GM18861 (cell line): ENCODE data around the gene NECTIN1.
A peak's percentile ranks its signal among the peaks of the same experiment; 100 is the strongest.

Source experiments
- ATAC-seq: cut with Tn5 transposase; IDR thresholded peaks from one replicate; pipeline ENCODE4 v1.9.1; 2021; ENCODE audit not compliant: unreplicated experiment

NECTIN1 gene

DNA sequence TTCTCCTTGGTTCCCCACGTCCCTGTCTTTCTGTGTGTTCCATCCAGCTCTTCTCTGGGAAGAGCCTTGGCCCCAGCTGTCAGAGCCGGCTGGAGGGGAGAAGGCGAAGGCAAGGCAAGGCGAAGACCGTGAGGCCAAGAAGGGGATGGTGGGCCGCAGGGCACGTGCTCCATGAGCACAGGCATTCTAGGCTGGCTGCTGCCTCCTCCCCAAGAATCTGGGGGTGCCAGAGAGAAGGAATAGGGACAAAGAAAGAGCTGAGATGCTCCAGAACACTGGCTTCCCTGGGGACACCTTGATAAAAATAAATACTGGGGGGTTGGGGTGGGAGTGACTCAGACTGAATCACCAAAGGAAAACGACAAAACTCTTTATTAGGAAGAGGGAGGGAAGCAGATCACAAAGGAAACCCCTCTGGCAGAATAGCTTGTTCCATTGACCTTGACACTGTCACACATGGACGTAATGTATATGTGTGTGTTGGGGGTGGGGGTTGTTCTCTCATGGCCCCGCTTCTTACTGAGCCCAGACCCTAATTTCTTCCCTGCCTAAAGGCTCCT lies 52.5 kb downstream of the NECTIN1 start:
- ATAC-seq: no peak

GRCh38 chr11:119673759-119674336 lies 55.2 kb downstream of the NECTIN1 start:
- ATAC-seq: peak; percentile 74

DNA sequence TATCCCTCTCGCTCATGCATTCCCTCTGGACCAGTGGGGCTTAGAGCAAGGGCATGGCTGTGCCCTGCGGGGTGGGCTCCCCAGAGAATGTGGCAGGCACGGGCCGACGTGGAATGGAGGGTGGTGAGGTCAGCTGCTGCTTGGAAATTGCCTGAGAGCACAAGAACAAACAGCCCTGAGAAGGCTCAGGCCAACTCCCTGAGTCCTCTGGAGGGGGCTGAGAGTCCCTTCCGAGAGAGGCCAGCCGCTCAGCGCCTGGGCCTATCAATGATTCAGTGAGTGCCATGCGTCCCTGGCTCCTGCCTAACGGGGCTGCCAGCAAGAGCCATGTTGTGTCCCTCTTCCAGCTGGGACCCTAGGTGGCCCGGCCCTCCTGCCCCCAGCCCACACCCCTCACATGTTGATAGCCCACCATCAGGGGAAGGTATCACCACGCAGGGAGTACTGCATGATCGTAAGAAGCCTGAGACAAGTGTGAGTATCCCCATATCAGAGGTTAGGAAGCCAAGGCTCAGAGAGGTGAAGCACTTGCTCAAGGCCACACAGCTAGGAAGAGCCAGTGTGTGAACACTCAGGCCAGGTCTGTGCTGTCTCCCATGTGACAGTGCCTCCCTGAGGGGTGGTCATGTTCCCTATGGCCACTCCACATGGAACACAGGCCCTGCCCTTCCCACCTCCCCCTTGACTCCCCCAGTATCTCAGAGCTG lies 55.8 kb downstream of the NECTIN1 start:
- ATAC-seq: no peak

- ATAC-seq: no peak
These were observed 56.4 kb downstream of the NECTIN1 start for GRCh38 chr11:119672597-119672996.

DNA sequence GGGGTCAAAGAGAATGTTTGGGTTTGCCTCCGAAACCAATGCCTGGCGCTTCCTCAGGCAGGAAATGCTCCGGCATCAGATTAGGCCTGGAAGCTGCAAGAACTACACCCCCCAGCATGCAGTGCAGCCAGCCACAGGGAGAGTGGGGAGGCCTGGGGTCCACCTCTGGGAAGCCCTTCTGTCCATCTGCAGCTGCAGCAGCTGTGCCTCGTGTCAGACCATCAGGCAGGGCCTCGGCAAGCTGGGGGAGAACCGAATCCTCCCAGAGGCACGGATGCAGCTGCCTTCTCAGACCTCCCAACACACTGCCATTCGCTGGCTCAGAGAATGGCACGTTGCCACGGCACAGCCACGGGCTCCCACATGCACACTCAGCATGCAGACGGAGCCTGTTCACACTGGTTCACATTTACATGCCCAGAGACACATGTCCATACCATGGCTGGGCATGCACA lies 57.4 kb downstream of the NECTIN1 start:
- no peak for ATAC-seq

DNA sequence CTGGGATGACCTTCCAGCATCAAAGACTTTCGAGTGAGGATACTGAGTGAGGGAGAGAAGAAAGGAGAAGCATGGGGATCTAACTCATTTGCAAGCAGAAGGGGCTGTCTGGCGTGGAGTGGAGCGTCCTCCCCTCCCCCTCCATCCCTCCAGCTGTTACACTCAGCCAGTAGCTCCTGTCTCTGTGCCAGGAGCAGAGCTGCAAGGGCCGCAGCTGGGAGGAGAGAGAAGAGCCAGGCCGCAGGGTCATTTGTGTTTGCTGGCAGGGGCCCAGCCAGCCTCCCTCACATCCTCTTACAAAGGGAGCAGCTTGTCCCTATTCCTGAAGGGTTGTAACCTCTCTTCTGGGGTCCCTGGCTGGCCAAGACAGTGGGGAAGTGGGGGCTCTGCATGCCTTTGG lies 57.9 kb downstream of the NECTIN1 start:
- no peak for ATAC-seq

GRCh38 chr11:119669487-119669886 lies 59.5 kb downstream of the NECTIN1 start:
- ATAC-seq: no peak

- ATAC-seq: no peak
These were observed 60.3 kb downstream of the NECTIN1 start for GRCh38 chr11:119668676-119669075.

DNA sequence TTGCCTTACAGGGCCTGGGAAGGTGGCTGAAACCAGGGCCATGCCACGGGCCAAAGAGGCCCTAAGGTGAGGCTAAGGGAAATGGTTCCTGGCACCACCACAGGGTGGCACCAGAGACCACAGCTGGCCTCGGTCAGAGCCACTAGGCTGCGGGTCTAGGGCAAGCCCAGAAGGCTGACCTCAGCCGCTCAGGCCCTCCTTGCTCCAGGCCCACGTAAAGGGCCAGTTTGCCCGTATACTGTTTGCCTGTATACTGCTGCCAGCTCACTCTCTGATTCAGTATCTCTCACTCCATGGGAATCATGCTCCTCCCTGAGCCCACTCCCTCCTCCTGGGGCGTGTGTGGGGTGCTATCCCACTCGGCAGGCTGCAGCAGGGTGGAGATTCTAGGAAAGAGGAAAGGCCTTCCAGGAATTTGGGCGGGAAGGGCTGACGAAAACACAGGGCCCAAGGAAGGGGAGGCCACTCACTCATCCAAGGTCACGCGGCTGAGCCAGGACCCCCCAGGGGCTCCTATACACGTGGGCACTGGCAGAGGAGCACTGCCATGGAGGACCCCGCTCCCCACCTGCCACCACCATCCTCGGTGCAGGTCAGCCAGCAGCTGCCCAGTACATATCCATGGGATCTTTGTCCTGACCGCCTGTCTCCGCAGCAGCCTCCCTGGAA lies 62.4 kb downstream of the NECTIN1 start:
- ATAC-seq: peak; percentile 79

DNA sequence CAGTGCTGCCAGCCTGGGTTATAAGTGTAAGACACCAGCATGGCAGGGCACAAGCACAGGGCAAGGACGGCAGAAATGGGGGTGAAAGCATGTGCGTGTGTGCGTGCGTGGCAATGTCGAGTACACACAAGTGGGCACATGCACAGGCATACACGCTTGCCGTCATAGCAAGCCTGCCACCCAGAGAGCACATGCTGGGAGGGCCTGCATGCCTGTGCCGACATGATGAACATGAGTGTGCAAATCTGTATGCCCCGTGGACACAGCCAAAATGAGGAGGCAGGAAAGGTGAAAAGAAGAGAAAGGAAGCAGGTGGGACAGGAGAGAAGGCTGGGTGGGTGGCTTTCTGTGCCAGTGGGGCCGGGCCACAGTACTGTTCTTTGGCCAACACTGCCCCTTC lies 62.9 kb downstream of the NECTIN1 start:
- ATAC-seq: no peak

- no peak for ATAC-seq
These were observed 64.1 kb downstream of the NECTIN1 start for GRCh38 chr11:119664701-119665420.

GRCh38 chr11:119664063-119664572 lies 64.9 kb downstream of the NECTIN1 start:
- no peak for ATAC-seq

GRCh38 chr11:119663279-119663678 lies 65.7 kb downstream of the NECTIN1 start:
- no peak for ATAC-seq

GRCh38 chr11:119661226-119661625 lies 67.8 kb downstream of the NECTIN1 start:
- no peak for ATAC-seq

GRCh38 chr11:119659971-119660723 lies 68.9 kb downstream of the NECTIN1 start:
- ATAC-seq: no peak

DNA sequence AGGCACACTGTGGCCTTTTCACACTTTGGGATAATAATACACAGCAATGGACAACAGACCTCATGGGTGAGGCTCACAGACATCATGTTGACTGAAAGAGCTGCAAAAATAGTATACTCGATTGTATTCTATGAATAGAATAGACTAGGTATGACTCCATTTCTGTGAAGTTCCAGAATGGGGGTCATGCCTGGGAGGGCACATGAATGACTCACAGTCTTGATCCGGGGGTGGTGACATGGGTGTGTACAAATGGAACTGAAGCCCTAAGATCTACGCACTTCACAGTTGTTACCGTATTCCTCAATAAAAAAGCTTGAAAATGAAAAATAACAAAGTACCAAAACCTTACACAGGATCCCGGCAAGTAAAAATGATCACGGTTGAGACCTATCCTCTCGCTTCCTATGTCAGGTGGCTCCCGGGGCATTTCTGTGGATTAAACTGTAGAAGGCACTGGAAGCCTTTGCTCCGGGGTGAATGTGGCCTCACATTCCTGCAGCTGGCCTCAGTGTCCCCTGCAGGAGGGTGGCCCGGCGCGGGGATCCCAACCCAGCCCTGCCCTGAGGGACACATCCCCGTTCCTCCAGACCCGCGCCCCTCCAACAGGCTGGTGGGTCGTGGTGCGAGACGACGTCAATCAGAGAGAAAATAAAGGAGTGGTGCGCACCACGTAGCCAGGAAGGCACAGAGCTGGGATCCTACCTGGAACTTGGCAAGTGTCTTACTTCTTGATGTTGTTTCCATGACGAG lies 75.9 kb downstream of the NECTIN1 start:
- no peak for ATAC-seq

GRCh38 chr11:119651802-119652584 lies 77.0 kb downstream of the NECTIN1 start:
- ATAC-seq: no peak

DNA sequence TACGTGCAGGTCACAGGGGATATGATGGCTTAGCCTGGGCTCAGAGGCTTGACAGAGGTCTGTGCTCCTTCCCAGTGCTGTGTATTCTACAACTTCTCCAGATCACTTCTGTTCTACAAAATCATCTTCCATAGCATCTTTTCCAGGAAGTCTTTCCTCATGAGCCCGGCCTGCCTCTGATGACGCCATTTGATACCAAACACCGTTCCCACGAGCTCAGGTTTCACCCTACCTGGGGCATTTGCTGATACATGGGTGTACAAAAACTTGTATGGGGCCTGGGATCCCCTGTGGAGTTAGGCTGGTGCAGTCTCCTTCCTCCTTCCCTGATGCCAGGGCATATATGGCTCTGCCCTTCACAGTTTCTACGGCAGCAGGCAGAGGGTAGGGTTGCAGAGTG lies 78.7 kb downstream of the NECTIN1 start:
- no peak for ATAC-seq

- ATAC-seq: no peak
These were observed 81.7 kb downstream of the NECTIN1 start for GRCh38 chr11:119647254-119647653.
